AG10803 (cell line): Measurements from ENCODE around the gene CCT5.
"Not testable (repeated sequence)": the region's sequence is repeated elsewhere in the genome, so short reads cannot be mapped to it uniquely, and the experiment has no call there.

ENCODE experiments used
- DNase-seq: peaks from one replicate; pipeline ENCODE4 v3.0.0; 2010; ENCODE audit warnings: low read depth
- H3K4me3 ChIP-seq: 2 replicates; pipeline ENCODE4 v1.5.1; 2011; ENCODE audit warnings: mild to moderate bottlenecking, low read length, control low read depth
- TF ChIP-seq, protein P1 (sequence below): conservative IDR thresholded peaks from 2 replicates; pipeline ENCODE4 v1.5.1; 2011; ENCODE audit warnings: mild to moderate bottlenecking, low read length, control low read depth, inconsistent platforms

The CCT5 gene

DNA sequence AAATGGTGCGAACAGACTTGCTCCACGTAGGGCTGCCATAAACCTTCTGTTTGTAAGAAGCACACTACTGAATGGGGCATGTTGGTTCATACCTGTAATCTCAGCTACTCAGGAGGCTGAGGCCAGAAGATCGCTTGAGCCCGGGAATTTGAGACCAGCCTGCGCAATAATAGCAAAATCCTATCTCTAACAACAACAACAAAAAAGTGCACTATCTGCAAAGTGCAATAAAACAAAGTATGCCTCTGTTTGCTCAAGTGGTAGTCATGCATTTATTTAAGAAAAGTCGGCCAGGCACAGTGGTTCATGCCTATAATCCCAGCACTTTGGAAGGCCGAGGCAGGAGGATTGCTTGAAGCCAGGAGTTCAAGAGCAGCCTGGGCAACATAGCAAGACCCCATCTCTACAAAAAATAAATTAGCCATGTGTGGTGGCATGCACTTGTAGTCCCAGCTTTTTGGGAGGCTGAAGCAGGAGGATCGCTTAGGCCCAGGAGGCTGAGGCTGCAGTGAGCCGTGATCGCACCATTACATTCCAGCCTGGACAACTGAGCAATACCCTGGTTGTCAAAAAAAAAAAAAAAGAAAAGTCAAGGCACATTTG lies 5.6 kb upstream of the CCT5 start:
- TF ChIP-seq, protein P1, sequence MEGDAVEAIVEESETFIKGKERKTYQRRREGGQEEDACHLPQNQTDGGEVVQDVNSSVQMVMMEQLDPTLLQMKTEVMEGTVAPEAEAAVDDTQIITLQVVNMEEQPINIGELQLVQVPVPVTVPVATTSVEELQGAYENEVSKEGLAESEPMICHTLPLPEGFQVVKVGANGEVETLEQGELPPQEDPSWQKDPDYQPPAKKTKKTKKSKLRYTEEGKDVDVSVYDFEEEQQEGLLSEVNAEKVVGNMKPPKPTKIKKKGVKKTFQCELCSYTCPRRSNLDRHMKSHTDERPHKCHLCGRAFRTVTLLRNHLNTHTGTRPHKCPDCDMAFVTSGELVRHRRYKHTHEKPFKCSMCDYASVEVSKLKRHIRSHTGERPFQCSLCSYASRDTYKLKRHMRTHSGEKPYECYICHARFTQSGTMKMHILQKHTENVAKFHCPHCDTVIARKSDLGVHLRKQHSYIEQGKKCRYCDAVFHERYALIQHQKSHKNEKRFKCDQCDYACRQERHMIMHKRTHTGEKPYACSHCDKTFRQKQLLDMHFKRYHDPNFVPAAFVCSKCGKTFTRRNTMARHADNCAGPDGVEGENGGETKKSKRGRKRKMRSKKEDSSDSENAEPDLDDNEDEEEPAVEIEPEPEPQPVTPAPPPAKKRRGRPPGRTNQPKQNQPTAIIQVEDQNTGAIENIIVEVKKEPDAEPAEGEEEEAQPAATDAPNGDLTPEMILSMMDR = no peak
- no peak for DNase-seq

DNA sequence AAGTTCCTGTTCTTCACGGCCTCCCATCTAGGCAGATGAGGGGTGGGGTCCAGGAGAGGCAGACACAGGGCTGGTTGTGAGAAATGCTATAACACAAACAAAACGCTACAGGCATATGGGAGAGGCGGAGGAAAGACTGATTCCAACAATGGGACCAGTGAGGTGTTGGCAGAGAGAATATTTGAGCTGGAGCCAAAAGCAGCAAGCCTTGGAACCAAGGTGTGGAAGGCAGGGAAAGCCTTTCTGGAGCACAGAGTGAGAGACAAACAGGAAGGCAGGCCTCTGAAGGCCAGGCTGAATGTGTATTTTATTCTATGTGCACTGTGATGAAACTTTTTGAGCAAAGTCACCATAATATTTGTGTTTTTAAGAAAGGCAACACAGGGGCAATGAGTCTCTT lies 3.3 kb upstream of the CCT5 start:
- no peak overlapping the region for H3K4me3 ChIP-seq
- TF ChIP-seq, protein P1 = no peak
- DNase-seq = no peak

More for the DNA sequence above, 5.6 kb upstream of the CCT5 start:
- no peak overlapping the region for H3K4me3 ChIP-seq

DNA sequence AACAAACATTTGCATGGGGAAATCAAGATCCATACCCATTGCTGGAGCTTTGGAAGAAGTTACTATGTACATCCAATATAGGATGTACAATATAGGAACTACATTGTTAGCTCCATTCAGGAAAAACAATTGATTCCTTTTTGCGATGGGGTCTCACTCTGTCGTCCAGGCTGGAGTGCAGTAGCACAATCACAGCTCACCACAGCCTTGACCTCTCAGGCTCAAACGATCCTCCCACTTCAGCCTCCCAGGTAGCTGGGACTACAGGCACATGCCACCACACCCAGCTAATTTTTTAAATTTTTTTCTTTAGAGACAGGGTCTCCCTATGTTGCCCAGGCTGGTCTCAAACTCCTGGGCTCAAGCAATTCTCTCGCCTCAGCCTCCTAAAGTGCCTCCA lies 2.9 kb upstream of the CCT5 start:
- not testable (repeated sequence) for DNase-seq, H3K4me3 ChIP-seq

DNA sequence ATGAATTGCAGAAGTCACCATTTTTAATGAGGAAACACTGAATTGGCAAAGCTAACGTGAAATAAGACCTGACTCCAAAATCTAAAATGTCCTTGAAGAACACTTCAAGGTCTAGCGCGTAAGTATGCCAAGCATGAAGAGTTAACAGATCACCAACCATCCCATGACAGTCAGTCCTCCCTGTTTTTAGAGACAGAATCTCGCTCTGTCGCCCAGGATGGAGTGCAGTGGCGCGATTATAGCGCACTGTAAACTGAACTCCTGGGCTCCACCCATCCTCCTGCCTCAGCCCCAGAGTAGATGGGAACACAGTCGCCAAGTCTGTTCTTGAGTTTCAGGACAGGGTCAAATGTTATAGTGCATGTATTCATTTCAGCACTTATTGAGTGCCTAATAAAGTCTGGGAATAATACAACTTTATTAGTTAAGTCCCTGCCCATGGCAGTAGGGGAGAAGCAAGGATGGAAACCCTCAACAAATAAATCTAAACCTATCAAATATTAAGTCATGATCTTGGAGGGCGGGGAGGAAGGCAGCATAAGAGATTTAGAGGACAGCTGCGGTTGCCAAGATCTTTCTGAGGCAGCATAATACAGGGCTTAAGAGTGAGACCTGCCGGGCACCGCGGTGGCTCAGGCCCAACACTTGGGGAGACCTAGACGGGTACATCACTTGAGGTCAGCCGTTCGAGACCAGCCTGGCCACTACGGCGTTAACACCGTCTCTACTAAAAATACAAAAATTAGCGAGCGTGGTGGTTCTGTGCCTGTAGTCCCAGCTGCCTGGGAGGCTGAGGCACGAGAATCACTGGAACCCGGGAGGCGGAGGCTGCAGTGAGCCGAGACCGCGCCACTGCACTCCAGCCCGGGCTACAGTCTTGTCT lies 1.5 kb upstream of the CCT5 start:
- DNase-seq = no peak
- H3K4me3 ChIP-seq = peak overlapping the region; percentile 99
- TF ChIP-seq, protein P1 = no peak

DNA sequence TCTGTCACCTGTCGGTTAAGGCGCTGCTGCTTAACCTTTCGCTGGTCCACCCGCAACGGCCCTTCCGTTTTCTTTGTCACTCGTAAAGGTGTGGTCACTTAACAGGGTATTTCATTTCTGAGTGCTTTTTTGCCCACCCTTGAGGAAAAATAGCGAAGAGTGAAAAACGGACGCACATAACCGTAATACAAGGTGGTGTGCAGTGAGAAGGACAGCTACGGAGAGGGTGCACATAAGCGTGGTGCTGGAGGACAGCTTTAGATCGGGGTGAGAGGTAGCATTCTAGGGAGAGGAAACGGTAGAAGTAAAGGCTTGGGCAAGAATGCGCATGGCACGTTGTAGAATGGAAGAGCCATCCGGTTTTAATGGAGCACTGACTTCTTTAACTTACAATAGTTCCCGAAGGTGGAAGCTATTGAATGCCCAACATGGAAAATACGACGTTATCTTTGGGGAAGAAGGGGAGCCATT lies 761 bp downstream of the CCT5 start:
- DNase-seq = peak; percentile 19
- H3K4me3 ChIP-seq = peak overlapping the region; percentile 99
- TF ChIP-seq, protein P1 = no peak

DNA sequence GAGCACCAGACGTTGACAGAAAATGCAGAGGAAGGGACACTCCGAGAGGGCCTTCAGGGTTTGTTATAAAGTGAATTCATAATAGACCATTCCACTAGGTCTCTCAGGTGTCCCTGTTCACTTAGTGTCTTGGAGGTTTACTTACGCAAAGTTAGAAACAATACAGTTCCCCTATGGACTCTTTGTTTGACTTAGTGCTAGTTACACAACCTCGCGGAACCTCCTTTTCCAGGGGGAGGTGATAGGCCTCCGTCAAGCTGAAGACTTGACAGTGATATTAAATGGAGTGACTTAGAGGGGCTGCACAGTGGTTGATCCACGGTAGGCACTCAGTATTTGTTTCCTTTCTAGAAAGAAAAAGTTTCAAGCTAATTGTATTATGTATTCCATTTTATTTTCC lies 1.3 kb downstream of the CCT5 start:
- no peak for DNase-seq
- TF ChIP-seq, protein P1 = no peak
- peak overlapping the region; percentile 99 for H3K4me3 ChIP-seq

DNA sequence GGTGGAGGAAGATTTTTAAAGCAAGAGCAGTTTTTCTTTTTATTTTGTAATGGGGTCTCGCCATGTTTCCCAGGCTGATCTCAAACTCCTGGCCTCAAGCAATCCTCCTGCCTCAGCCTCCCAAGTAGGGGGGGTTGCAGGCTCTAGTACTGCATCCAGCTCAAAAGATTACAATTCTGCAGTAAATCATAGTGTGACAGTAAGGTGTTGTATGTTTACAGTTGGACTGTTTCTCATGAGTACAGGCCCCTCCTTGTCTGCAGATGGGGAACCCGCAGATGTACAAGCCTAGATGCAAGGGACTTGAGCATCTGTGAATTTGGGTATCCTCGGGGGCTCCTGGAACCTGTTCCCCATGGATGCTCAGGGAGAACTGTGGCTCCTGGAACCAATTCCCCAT lies 3.3 kb downstream of the CCT5 start:
- TF ChIP-seq, protein P1 = no peak
- no peak overlapping the region for H3K4me3 ChIP-seq
- DNase-seq = no peak
